22Rv1 (cell line): Measurements from ENCODE around the gene GOLGA2.

ENCODE experiments used
- CTCF ChIP-seq: fragments of 450-650 bp; IDR thresholded peaks from 2 replicates; pipeline ENCODE4 v1.5.1; 2017; ENCODE audit warnings: mild to moderate bottlenecking
- ZFX ChIP-seq: fragments of 450-650 bp; IDR thresholded peaks from 2 replicates; pipeline ENCODE4 v1.6.1; 2017; ENCODE audit warnings: antibody characterized with exemption, borderline replicate concordance

GRCh38 chr9:128216781-128217553, 58.8 kb downstream of the GOLGA2 start:
- no peak for TF ChIP-seq CTCF
- no peak for TF ChIP-seq ZFX
